Ectodermal cell (in vitro differentiated cells): ENCODE data around the gene DENND1C.
A peak's percentile ranks its signal among the peaks of the same experiment; 100 is the strongest.

Experiments used
- H3K27ac ChIP-seq: 2 replicates; pipeline ENCODE4 v1.7.0; 2013; ENCODE audit warnings: mild to moderate bottlenecking, low read depth, low read length; ENCODE audit not compliant: insufficient read depth, poor library complexity, severe bottlenecking
- H3K27me3 ChIP-seq: 2 replicates; pipeline ENCODE4 v1.7.0; 2013; ENCODE audit warnings: mild to moderate bottlenecking, low read length; ENCODE audit not compliant: insufficient read depth, control insufficient read depth, poor library complexity, severe bottlenecking
- H3K36me3 ChIP-seq: one replicate; pipeline ENCODE4 v1.7.0; 2013; ENCODE audit warnings: low read length; ENCODE audit not compliant: control insufficient read depth, insufficient read depth
- H3K4me1 ChIP-seq: one replicate; pipeline ENCODE4 v1.7.0; 2013; ENCODE audit warnings: low read length; ENCODE audit not compliant: control insufficient read depth, insufficient read depth
- H3K4me3 ChIP-seq: 2 replicates; pipeline ENCODE4 v1.7.0; 2013; ENCODE audit warnings: low read depth, low read length, control low read depth; ENCODE audit not compliant: insufficient read depth
- H3K9me3 ChIP-seq: 2 replicates; pipeline ENCODE4 v1.7.0; 2013; ENCODE audit warnings: mild to moderate bottlenecking, low read length, moderate library complexity; ENCODE audit not compliant: control insufficient read depth
- WGBS, 2 experiments: methylation state at CpG; one replicate each; pipeline ENCODE4 v1.1.7; 2013; ENCODE audit warnings: missing lambda C conversion rate in 2 of 2; 5-methylcytosine and 5-hydroxymethylcytosine counted together

The DENND1C gene

DNA sequence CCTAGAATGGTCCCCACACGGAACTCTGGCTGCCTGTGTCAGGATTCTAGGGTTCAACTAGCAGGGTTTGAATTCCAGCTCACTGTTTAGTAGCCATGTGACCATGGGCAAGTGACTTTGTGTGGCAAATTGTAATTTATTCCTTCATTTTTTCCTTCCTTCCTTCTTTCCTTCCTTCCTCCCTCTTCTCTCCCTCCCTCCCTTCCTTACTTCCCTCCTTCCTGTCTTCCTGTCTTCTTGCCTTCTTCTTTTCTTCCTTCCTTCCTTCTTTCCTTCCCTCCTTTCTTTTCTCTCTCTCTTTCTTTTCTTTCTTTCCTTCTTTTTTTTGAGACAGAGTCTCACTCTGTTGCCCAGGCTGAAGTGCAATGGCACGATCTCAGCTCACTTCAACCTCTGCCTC lies 8.5 kb upstream of the DENND1C start:
- 82 to 84% methylated on average over 2 of the region's 2 CpGs for WGBS, 2 experiments
- Histone ChIP-seq H3K36me3 (no peaks in the 10 kb centered on the region), H3K27me3 (no peaks in the 10 kb centered on the region), H3K4me1 (no peaks in the 10 kb centered on the region), H3K4me3 (no peak overlapping the region), H3K9me3 (no peaks in the 10 kb centered on the region), H3K27ac (no peak overlapping the region)

DNA sequence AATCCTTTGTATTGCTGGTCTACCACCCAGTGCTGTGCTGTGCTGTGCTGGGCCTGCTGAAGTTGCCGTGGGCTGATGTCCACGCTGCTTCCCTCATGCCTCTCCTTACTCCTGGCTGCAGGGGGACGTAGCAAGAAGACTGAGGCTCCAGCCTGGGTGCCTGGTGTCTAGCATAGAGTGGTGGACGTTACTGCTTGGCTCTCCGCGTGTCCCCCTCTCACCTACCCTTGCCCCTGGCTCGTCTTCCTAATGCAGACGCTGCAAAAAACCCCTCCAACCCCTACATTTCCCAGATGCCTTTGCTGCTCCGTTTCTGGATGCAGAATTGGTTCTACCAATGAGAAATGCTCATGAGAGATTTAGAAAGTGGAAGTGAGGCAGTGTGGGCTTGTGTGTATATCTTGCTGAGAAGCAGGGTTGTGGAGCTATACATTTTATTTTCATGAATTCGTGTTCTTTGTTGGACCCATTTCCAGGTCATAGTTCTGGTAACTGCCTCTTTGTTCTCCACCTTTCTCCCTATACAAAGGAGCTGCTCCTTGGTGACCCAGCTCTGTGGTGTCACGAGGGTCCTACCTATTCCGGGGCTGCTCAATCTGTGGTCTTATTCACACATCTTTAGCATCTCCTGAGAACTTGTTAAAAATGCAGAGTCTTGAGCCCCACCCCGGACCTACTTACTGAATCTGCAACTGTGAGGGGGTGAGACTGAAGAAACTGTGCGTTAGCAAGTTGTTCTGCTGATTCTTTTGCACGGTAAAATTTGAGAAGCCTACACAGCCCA lies 7.9 kb upstream of the DENND1C start:
- WGBS, 2 experiments, result 76% methylated on average over 15 of the region's 15 CpGs
- Histone ChIP-seq H3K4me1 (no peaks in the 10 kb centered on the region), H3K27me3 (no peaks in the 10 kb centered on the region), H3K9me3 (no peaks in the 10 kb centered on the region), H3K4me3 (no peak overlapping the region), H3K36me3 (no peaks in the 10 kb centered on the region), H3K27ac (no peak overlapping the region)

DNA sequence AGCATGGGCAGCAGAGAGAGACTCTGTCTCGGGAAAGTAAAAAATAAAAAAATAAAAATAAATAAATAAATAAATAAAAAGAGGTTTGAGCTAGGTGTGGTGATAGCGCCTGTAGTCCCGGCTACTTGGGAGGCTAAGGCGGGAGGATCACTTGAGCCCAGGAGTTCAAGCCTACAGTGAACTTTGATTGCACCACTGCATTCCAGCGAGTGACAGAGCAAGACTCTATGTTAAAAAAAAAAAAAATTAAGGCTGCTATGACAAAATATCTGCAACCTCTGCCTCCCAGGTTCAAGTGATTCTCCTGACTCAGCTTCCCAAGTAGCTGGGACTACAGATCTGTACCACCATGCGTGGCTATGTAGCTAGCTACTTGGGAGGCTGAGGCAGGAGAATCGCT lies 3.2 kb upstream of the DENND1C start:
- H3K4me1 ChIP-seq, result no peaks in the 10 kb centered on the region
- no peaks in the 10 kb centered on the region for H3K27me3 ChIP-seq
- no peak overlapping the region for H3K4me3 ChIP-seq
- H3K36me3 ChIP-seq, result no peaks in the 10 kb centered on the region
- WGBS, 2 experiments, result 91 to 94% methylated on average over 6 of the region's 7 CpGs
- no peaks in the 10 kb centered on the region for H3K9me3 ChIP-seq
- no peak overlapping the region for H3K27ac ChIP-seq

DNA sequence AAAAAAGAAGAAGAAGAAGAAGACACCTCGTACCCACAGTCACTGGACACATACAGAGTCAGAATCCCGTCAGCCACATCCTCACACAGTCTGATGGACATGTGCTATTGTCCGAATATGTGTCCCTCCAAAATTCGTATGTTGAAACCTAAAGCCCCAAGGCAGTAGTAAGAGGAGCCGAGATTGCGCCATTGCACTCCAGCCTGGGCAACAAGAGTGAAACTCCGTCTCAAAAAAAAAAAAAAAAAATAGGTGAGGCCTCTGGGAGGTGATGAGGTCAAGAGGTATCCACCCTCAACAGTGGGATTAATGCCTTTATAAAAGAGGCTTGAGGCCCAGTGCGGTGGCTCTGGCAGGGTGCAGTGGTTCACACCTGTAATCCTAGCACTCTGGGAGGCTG lies 2.6 kb upstream of the DENND1C start:
- Histone ChIP-seq H3K4me1 (no peaks in the 10 kb centered on the region), H3K4me3 (no peak overlapping the region), H3K36me3 (no peaks in the 10 kb centered on the region), H3K27me3 (no peaks in the 10 kb centered on the region), H3K27ac (no peak overlapping the region), H3K9me3 (no peaks in the 10 kb centered on the region)
- WGBS, 2 experiments, result 89 to 91% methylated on average over 8 of the region's 8 CpGs

DNA sequence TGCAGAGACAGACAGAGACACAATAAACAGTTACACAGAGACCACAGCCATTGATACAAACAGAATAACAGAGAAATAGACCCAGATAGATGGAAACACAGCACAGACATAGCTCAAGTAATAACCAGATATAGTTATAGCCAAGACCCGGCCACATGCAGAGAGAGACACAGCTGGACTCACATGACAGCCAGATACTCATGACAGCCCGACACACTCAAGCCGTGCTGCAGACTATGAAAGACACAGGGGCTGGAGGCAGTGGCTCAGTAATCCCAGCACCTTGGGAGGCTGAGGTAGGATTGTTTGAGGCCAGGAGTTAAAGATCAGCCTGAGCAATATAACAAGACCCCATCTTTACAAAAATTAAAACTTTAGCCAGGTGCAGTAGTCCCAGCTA lies 1.6 kb upstream of the DENND1C start:
- 84 to 86% methylated on average over 3 of the region's 3 CpGs for WGBS, 2 experiments
- no peak overlapping the region for H3K27ac ChIP-seq
- H3K4me1 ChIP-seq, result no peaks in the 10 kb centered on the region
- no peaks in the 10 kb centered on the region for H3K27me3 ChIP-seq
- H3K4me3 ChIP-seq, result no peak overlapping the region
- H3K9me3 ChIP-seq, result no peaks in the 10 kb centered on the region
- H3K36me3 ChIP-seq, result no peaks in the 10 kb centered on the region

DNA sequence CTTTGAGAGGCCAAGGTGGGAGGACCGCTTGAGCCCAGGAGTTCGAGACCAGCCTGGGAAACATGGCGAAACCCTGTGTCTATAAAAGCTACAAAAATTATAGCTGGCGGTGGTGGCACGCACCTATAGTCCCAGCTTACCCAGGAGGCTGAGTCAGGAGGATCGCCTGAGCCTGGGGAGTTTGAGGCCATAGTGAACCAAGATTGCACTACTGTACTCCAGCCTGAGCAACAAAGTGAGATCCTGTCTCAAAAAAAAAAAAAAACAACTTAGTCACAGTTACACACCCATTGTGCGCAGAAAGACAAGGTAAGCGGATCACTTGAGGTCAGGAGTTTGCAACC lies 728 bp upstream of the DENND1C start:
- 92 to 95% methylated on average over 8 of the region's 8 CpGs for WGBS, 2 experiments
- no peaks in the 10 kb centered on the region for H3K4me1 ChIP-seq

DNA sequence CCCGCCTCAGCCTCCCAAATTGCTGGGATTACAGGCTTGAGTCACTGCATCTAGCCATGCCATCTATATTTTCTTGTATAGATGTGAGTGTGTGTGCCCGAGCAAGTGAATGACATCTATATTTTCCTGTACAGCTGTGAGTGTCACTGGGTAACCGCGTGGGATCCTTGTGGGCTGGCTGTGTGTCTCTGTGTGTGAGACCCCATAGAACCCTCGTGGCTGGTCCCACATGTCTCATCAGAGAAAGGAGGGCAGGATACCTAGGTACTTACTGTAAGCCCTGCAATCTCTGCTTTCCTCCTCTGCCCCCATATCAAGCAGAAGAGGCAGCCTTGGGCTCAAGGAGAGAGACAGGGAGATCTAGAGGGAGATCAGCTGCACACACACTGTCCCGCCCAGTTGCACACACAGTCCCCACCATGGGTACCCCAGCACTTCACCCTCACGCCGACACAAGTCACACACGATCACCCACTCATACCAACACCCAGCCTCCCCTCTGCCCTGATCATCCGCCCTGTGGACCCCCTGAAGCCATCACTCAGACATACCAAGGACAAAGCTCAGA lies 655 bp downstream of the DENND1C start:
- Histone ChIP-seq H3K27ac (no peak overlapping the region), H3K27me3 (peaks cover 14% of the 10 kb centered on the region), H3K9me3 (no peaks in the 10 kb centered on the region), H3K4me1 (no peaks in the 10 kb centered on the region), H3K4me3 (no peak overlapping the region), H3K36me3 (no peaks in the 10 kb centered on the region)
- 86 to 92% methylated on average over 10 of the region's 10 CpGs for WGBS, 2 experiments

More for the DNA sequence above, 728 bp upstream of the DENND1C start:
- Histone ChIP-seq H3K27me3 (peaks cover under 1% of the 10 kb centered on the region), H3K27ac (no peak overlapping the region), H3K36me3 (no peaks in the 10 kb centered on the region), H3K4me3 (no peak overlapping the region), H3K9me3 (no peaks in the 10 kb centered on the region)

DNA sequence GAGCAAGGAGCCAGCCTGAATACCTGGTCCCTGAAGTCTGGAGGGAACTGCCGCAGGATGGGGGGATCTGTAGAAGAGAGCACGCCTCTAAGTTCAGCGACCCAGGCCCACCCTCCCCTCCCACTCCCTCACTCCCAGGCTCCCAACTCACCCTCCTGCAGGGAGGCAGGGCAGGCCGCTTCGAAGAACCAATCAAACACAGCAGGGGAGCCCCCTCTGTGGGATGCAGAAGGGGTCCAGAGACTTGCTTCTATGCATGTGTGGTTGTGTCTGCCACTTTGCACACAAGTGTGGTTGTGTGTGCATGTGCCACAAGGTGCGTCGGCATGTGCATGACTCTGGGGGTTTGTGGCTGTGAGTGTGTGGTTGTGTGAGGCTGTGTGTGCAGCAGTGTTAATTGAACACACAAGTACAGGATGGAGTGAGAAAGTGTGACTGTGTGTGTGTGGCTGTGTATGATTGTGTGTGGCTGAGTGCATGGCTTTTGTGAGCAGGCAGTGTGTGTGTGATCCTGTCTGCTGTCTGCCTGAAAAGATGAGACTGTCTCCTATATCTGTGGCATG lies 1.7 kb downstream of the DENND1C start:
- 54 to 55% methylated on average over 6 to 7 of the region's 7 CpGs for WGBS, 2 experiments
- no peaks in the 10 kb centered on the region for H3K9me3 ChIP-seq
- H3K27ac ChIP-seq, result no peak overlapping the region
- H3K4me1 ChIP-seq, result no peaks in the 10 kb centered on the region
- no peak overlapping the region for H3K4me3 ChIP-seq
- H3K27me3 ChIP-seq, result peaks cover 24% of the 10 kb centered on the region
- H3K36me3 ChIP-seq, result no peaks in the 10 kb centered on the region

DNA sequence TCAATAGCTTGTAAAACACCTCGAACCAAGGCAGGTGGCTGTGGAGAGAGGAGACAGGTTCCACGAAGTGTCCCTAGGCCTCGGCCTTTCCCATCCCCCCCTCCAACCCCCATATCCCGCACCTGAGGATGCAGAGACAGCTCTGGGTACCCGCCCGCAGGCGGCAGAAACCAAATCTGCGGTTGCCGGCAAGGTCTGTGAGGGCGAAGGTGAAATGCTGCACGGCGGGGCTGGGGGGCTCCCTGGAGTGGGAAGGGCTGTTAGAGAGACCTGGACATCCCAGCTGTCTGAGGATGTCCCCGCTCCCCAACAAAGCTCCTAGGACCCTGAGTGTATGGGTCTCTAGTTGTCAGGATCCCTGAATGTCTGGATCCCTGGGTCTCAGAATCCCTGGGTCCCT lies 2.8 kb downstream of the DENND1C start:
- peaks cover 33% of the 10 kb centered on the region for H3K27me3 ChIP-seq
- no peaks in the 10 kb centered on the region for H3K36me3 ChIP-seq
- no peak overlapping the region for H3K27ac ChIP-seq
- no peaks in the 10 kb centered on the region for H3K4me1 ChIP-seq
- WGBS, 2 experiments, result 93% methylated on average over 13 of the region's 13 CpGs
- no peak overlapping the region for H3K4me3 ChIP-seq
- no peaks in the 10 kb centered on the region for H3K9me3 ChIP-seq

DNA sequence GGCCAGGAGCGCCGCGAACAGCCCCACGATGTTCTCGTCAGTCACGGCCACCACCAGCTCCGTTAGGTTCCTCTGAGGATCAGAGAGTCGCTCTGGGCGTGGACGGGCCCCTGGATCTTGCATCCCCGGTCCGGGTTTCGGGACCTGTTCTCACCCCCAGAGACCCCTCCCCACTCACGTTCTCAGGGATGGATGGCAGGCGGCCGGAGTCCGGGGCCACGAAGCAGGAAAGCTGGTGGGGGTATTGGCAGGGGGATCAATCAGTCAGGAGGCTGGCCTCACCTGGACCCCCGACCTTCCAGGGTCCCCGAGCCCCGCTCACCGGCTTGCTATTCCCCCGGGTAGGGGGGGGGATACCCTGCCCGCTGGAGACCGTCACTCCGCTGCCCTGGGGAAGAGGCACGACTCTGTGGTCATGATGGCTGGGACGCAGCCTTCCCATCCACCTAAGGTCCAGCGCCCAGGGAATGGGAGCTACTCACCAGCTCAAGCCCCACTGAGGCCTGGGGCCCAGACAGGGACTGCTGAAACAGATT lies 4.6 kb downstream of the DENND1C start:
- Histone ChIP-seq H3K9me3 (no peaks in the 10 kb centered on the region), H3K4me1 (no peaks in the 10 kb centered on the region), H3K27ac (no peak overlapping the region), H3K27me3 (peaks cover 33% of the 10 kb centered on the region), H3K4me3 (peak overlapping the region; percentile 28), H3K36me3 (no peaks in the 10 kb centered on the region)
- 25 to 26% methylated on average over 29 of the region's 29 CpGs for WGBS, 2 experiments
